ENCODE data around the gene CLK3.
"Not testable (repeated sequence)": the region's sequence is repeated elsewhere in the genome, so short reads cannot be mapped to it uniquely, and the experiment has no call there.

CLK3 gene

GRCh38 chr15:74621936-74622335 lies 6.3 kb downstream of the CLK3 start:
- DNase-seq: no peak

GRCh38 chr15:74622758-74623157 lies 7.1 kb downstream of the CLK3 start:
- no peak for DNase-seq

GRCh38 chr15:74624020-74624602 lies 8.5 kb downstream of the CLK3 start:
- DNase-seq: no peak

GRCh38 chr15:74625693-74626092 lies 10.1 kb downstream of the CLK3 start:
- no peak for DNase-seq

GRCh38 chr15:74626336-74626735 lies 10.7 kb downstream of the CLK3 start:
- DNase-seq: no peak

- no peak for DNase-seq
Measured at GRCh38 chr15:74626752-74627692, 11.4 kb downstream of the CLK3 start.

GRCh38 chr15:74627766-74628165 lies 12.1 kb downstream of the CLK3 start:
- no peak for DNase-seq

GRCh38 chr15:74628199-74628598 lies 12.6 kb downstream of the CLK3 start:
- no peak for DNase-seq

- no peak for DNase-seq
Measured at GRCh38 chr15:74628949-74629348, 13.3 kb downstream of the CLK3 start.

GRCh38 chr15:74629696-74630095 lies 14.1 kb downstream of the CLK3 start:
- not testable (repeated sequence) for DNase-seq

GRCh38 chr15:74630284-74631086 lies 14.8 kb downstream of the CLK3 start:
- DNase-seq: peak; percentile 27

- no peak for DNase-seq
Measured at GRCh38 chr15:74631087-74631385, 15.4 kb downstream of the CLK3 start.

GRCh38 chr15:74631408-74631807 lies 15.8 kb downstream of the CLK3 start:
- no peak for DNase-seq

GRCh38 chr15:74631935-74632560 lies 16.4 kb downstream of the CLK3 start:
- DNase-seq: peak; percentile 17

GRCh38 chr15:74632601-74633000 lies 17.0 kb downstream of the CLK3 start:
- no peak for DNase-seq

GRCh38 chr15:74633781-74634180 lies 18.1 kb downstream of the CLK3 start:
- no peak for DNase-seq

GRCh38 chr15:74635228-74635627 lies 19.6 kb downstream of the CLK3 start:
- DNase-seq: peak; percentile 70

GRCh38 chr15:74636984-74637383 lies 21.3 kb downstream of the CLK3 start:
- no peak for DNase-seq

GRCh38 chr15:74641151-74641550 lies 25.5 kb downstream of the CLK3 start:
- no peak for DNase-seq

GRCh38 chr15:74642348-74642733 lies 26.7 kb downstream of the CLK3 start:
- no peak for DNase-seq

GRCh38 chr15:74642734-74643664 lies 27.4 kb downstream of the CLK3 start:
- no peak for DNase-seq

GRCh38 chr15:74643665-74644204 lies 28.1 kb downstream of the CLK3 start:
- no peak for DNase-seq
